H1 (cell line): ENCODE results near the gene ADGRB3. TPM values are rescaled to one million over a fixed set of nuclear protein-coding genes. Genes with fewer than 3 reads are reported as not detected.

Experiments
- ASH2L ChIP-seq: fragments of 200-600, 300-600 bp; sonication (generic); IDR thresholded peaks from one replicate; pipeline ENCODE4 v1.7.1; 2017; ENCODE audit warnings: low read length
- BACH1 ChIP-seq: IDR thresholded peaks from 2 replicates; pipeline ENCODE4 v1.6.1; 2012; ENCODE audit warnings: low read length, improper control_type of control experiment
- CREB1 ChIP-seq: IDR thresholded peaks from 2 replicates; pipeline ENCODE4 v1.6.1; 2012; ENCODE audit warnings: inconsistent platforms
- FOSL1 ChIP-seq: IDR thresholded peaks from 2 replicates; pipeline ENCODE4 v1.6.1; 2011; ENCODE audit warnings: mild to moderate bottlenecking, low read depth, low read length, moderate library complexity; ENCODE audit not compliant: insufficient read depth
- KDM4A ChIP-seq: IDR thresholded peaks from one replicate; pipeline ENCODE4 v1.7.1; 2012; ENCODE audit warnings: low read depth, mild to moderate bottlenecking, moderate library complexity, low read length, inconsistent platforms; ENCODE audit not compliant: severe bottlenecking
- NANOG ChIP-seq: IDR thresholded peaks from 2 replicates; pipeline ENCODE4 v1.6.1; 2011; ENCODE audit warnings: low read length, low read depth, mild to moderate bottlenecking, inconsistent platforms; ENCODE audit not compliant: insufficient read depth, poor library complexity, severe bottlenecking
- POU5F1 ChIP-seq: IDR thresholded peaks from 2 replicates; pipeline ENCODE4 v1.6.1; 2011; ENCODE audit warnings: low read depth, mild to moderate bottlenecking, low read length, moderate library complexity
- RNF2 ChIP-seq: fragments of 200-900, 300-1000 bp; sonication (generic); IDR thresholded peaks from 2 replicates; pipeline ENCODE4 v1.7.1; 2016; ENCODE audit warnings: borderline replicate concordance, low read depth, mild to moderate bottlenecking, antibody characterized with exemption, low read length; ENCODE audit not compliant: poor library complexity, severe bottlenecking; ENCODE audit errors: missing control alignments
- SP1 ChIP-seq: IDR thresholded peaks from 2 replicates; pipeline ENCODE4 v1.6.1; 2011; ENCODE audit warnings: low read depth, low read length
- SRF ChIP-seq: IDR thresholded peaks from 2 replicates; pipeline ENCODE4 v1.6.1; 2011; ENCODE audit warnings: mild to moderate bottlenecking, low read depth, low read length, moderate library complexity
- TAF1 ChIP-seq: IDR thresholded peaks from 2 replicates; pipeline ENCODE4 v1.6.1; 2011; ENCODE audit warnings: mild to moderate bottlenecking, low read depth, low read length
- TAF7 ChIP-seq: optimal IDR thresholded peaks from 2 replicates; pipeline ENCODE3; 2011; ENCODE audit warnings: low read depth, mild to moderate bottlenecking, inconsistent platforms, low read length, moderate library complexity, borderline replicate concordance
- polyA plus RNA-seq, 7 experiments: library from polyadenylated mRNA; depleted of rRNA in 3 of 7; stranded (reverse) in 5 of 7; unstranded in 2 of 7; fragments of >200 nt in 5 of 7; fragments of 200-250 nt in 2 of 7; gene quantifications; 1 replicate in 5 of 7; 2 replicates in 1 of 7; 4 replicates in 1 of 7; pipeline versions ENCODE4 v1.2.1 to v1.2.3, GENCODE V29; 2011 to 2013; ENCODE audit warnings: missing spikeins in 2 of 7, mixed read lengths in 2 of 7
- total RNA-seq: library from RNA; stranded (reverse); fragmentation: NEBNext Ultra II Directional; extraction: Animal tissue kit (Norgen Biotek cat#: 25700); gene quantifications from 2 replicates; pipeline ENCODE4 v1.2.1, GENCODE V29; 2021
- TF ChIP-seq, protein P1 (sequence below): fragments of 300-600 bp; sonication (generic); IDR thresholded peaks from 2 replicates; pipeline ENCODE4 v1.7.1; 2012; ENCODE audit warnings: low read length, moderate library complexity, mild to moderate bottlenecking, inconsistent platforms; ENCODE audit not compliant: insufficient replicate concordance

The ADGRB3 gene
- total and polyA plus RNA-seq, 2 of the 8 experiments (the other 6 are each of a cell fraction or from before 2014, with no cell fraction given) = 0.35 to 1.2 TPM

DNA sequence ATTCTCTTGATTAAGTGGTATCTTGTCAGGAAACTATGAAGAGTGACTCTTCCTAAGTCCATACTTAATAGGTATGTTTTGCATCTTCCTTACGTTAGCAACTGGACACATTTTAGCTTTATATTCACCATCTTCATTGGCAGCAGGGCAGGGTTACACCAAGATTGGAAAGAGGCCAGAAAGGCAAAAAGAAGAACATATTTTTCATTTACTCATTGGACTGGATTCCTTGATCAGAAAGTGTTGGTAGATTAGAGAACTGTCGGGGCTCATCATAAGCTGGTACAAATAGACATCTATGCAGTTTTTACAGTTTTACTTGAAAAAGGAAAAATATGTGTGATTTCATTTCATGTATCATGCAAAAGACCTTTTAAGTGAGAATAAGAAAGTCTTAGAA is 696.8 kb downstream of the ADGRB3 start (continued):
- TF ChIP-seq, protein P1, sequence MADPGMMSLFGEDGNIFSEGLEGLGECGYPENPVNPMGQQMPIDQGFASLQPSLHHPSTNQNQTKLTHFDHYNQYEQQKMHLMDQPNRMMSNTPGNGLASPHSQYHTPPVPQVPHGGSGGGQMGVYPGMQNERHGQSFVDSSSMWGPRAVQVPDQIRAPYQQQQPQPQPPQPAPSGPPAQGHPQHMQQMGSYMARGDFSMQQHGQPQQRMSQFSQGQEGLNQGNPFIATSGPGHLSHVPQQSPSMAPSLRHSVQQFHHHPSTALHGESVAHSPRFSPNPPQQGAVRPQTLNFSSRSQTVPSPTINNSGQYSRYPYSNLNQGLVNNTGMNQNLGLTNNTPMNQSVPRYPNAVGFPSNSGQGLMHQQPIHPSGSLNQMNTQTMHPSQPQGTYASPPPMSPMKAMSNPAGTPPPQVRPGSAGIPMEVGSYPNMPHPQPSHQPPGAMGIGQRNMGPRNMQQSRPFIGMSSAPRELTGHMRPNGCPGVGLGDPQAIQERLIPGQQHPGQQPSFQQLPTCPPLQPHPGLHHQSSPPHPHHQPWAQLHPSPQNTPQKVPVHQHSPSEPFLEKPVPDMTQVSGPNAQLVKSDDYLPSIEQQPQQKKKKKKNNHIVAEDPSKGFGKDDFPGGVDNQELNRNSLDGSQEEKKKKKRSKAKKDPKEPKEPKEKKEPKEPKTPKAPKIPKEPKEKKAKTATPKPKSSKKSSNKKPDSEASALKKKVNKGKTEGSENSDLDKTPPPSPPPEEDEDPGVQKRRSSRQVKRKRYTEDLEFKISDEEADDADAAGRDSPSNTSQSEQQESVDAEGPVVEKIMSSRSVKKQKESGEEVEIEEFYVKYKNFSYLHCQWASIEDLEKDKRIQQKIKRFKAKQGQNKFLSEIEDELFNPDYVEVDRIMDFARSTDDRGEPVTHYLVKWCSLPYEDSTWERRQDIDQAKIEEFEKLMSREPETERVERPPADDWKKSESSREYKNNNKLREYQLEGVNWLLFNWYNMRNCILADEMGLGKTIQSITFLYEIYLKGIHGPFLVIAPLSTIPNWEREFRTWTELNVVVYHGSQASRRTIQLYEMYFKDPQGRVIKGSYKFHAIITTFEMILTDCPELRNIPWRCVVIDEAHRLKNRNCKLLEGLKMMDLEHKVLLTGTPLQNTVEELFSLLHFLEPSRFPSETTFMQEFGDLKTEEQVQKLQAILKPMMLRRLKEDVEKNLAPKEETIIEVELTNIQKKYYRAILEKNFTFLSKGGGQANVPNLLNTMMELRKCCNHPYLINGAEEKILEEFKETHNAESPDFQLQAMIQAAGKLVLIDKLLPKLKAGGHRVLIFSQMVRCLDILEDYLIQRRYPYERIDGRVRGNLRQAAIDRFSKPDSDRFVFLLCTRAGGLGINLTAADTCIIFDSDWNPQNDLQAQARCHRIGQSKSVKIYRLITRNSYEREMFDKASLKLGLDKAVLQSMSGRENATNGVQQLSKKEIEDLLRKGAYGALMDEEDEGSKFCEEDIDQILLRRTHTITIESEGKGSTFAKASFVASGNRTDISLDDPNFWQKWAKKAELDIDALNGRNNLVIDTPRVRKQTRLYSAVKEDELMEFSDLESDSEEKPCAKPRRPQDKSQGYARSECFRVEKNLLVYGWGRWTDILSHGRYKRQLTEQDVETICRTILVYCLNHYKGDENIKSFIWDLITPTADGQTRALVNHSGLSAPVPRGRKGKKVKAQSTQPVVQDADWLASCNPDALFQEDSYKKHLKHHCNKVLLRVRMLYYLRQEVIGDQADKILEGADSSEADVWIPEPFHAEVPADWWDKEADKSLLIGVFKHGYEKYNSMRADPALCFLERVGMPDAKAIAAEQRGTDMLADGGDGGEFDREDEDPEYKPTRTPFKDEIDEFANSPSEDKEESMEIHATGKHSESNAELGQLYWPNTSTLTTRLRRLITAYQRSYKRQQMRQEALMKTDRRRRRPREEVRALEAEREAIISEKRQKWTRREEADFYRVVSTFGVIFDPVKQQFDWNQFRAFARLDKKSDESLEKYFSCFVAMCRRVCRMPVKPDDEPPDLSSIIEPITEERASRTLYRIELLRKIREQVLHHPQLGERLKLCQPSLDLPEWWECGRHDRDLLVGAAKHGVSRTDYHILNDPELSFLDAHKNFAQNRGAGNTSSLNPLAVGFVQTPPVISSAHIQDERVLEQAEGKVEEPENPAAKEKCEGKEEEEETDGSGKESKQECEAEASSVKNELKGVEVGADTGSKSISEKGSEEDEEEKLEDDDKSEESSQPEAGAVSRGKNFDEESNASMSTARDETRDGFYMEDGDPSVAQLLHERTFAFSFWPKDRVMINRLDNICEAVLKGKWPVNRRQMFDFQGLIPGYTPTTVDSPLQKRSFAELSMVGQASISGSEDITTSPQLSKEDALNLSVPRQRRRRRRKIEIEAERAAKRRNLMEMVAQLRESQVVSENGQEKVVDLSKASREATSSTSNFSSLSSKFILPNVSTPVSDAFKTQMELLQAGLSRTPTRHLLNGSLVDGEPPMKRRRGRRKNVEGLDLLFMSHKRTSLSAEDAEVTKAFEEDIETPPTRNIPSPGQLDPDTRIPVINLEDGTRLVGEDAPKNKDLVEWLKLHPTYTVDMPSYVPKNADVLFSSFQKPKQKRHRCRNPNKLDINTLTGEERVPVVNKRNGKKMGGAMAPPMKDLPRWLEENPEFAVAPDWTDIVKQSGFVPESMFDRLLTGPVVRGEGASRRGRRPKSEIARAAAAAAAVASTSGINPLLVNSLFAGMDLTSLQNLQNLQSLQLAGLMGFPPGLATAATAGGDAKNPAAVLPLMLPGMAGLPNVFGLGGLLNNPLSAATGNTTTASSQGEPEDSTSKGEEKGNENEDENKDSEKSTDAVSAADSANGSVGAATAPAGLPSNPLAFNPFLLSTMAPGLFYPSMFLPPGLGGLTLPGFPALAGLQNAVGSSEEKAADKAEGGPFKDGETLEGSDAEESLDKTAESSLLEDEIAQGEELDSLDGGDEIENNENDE = no peak
- no peak for TF ChIP-seq CREB1
- no peak for TF ChIP-seq FOSL1
- no peak for TF ChIP-seq TAF7
- TF ChIP-seq ASH2L = no peak
- TF ChIP-seq RNF2 = no peak
- no peak for TF ChIP-seq BACH1
- no peak for TF ChIP-seq SP1
- no peak for TF ChIP-seq POU5F1
- no peak for TF ChIP-seq TAF1
- no peak for TF ChIP-seq SRF
- TF ChIP-seq NANOG = no peak
- TF ChIP-seq KDM4A = no peak
- TF ChIP-seq, all 59 proteins: peak for 0
